ENCODE data around the gene DRICH1. TPM values are rescaled to one million over a fixed set of nuclear protein-coding genes. Genes with fewer than 3 reads are reported as not detected.
"Not testable (repeated sequence)": the region's sequence is repeated elsewhere in the genome, so short reads cannot be mapped to it uniquely, and the experiment has no call there.

Gene DRICH1
- total and polyA plus RNA-seq, 4 donors, result 0.08 to 0.33 TPM; not detected in 2

GRCh38 chr22:23670378-23671295, 38.5 kb upstream of the DRICH1 start:
- no peaks in the 10 kb centered on the region for H3K36me3 ChIP-seq (ENCODE audit: control insufficient read depth in 4 of 4, insufficient read depth in 3 of 4, low read depth in 1 of 4, low read length in 3 of 4)
- H3K4me3 ChIP-seq (ENCODE audit: low read depth in 1 of 3, low read length in 3 of 3), result no peak overlapping the region
- H3K9ac ChIP-seq (ENCODE audit: low read depth in 1 of 2, low read length in 2 of 2), result no peak overlapping the region
- no peak for TF ChIP-seq YY1 (IDR thresholded peaks at IDR 0.05)
- no peak for TF ChIP-seq RXRA (IDR thresholded peaks at IDR 0.05)
- no peak for TF ChIP-seq EGR1 (IDR thresholded peaks at IDR 0.05; ENCODE audit: low read depth in 2 of 2)
- no peak for TF ChIP-seq RAD21 (IDR thresholded peaks at IDR 0.05)
- TF ChIP-seq CTCF (IDR thresholded peaks at IDR 0.05; ENCODE audit: low read depth, low read length, missing input control), result no peak
- TF ChIP-seq ZBTB33 (IDR thresholded peaks at IDR 0.05), result no peak
- TF ChIP-seq FOXA1 (IDR thresholded peaks at IDR 0.05), result no peak
- TF ChIP-seq HNF4G (IDR thresholded peaks at IDR 0.05), result no peak
- TF ChIP-seq JUND (IDR thresholded peaks at IDR 0.05), result no peak
- TF ChIP-seq HNF4A (conservative IDR thresholded peaks at IDR 0.05), result no peak
- TF ChIP-seq TAF1 (conservative IDR thresholded peaks at IDR 0.05), result no peak
- TF ChIP-seq GABPA (IDR thresholded peaks at IDR 0.05 in 1 of 2, conservative IDR thresholded peaks at IDR 0.05 in 1 of 2), result no peak
- TF ChIP-seq, protein P1, sequence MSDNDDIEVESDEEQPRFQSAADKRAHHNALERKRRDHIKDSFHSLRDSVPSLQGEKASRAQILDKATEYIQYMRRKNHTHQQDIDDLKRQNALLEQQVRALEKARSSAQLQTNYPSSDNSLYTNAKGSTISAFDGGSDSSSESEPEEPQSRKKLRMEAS (IDR thresholded peaks at IDR 0.05), result no peak
- no peak for TF ChIP-seq FOXA2 (IDR thresholded peaks at IDR 0.05)
- TF ChIP-seq, protein P2, sequence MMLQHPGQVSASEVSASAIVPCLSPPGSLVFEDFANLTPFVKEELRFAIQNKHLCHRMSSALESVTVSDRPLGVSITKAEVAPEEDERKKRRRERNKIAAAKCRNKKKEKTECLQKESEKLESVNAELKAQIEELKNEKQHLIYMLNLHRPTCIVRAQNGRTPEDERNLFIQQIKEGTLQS (IDR thresholded peaks at IDR 0.05), result no peak
- H3K4me1 ChIP-seq (ENCODE audit: control insufficient read depth in 4 of 4, insufficient read depth in 4 of 4, low read length in 3 of 4), result peaks cover under 1 to 7% (median 3%) of the 10 kb centered on the region in 4 donors
- no peak for DNase-seq (ENCODE audit: low spot score)
- no peak overlapping the region for H3K27ac ChIP-seq (ENCODE audit: low read depth in 1 of 2, low read length in 2 of 2)
- 90% methylated on average over 16 of the region's 16 CpGs for WGBS
- H3K27me3 ChIP-seq (ENCODE audit: control insufficient read depth in 4 of 4, insufficient read depth in 4 of 4, low read length in 3 of 4), result no peaks in the 10 kb centered on the region
- no peaks in the 10 kb centered on the region for H3K9me3 ChIP-seq (ENCODE audit: control insufficient read depth in 4 of 4, low read length in 3 of 4)

DNA sequence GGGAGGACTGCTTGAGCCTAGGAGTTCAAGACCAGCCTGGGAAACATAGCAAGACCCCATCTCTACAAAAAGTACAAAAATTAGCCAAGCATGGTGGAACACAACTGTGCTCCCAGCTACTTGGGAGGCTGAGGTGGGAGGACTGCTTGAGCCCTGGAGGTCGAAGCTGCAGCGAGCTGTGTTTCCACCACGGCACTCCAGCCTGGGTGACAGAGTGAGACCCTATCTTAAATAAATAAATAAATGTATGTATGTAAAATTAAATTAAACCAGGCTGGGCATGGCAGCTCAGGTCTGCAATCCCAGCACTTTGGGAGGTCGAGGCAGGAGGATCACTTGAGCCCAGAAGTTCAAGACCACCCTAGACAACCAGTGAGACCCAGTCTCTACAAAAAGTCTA, 28.3 kb upstream of the DRICH1 start:
- not testable (repeated sequence) for H3K4me3 ChIP-seq (ENCODE audit: low read depth in 1 of 3, low read length in 3 of 3); H3K9ac ChIP-seq (ENCODE audit: low read depth in 1 of 2, low read length in 2 of 2); H3K27me3 ChIP-seq (ENCODE audit: control insufficient read depth in 4 of 4, insufficient read depth in 4 of 4, low read length in 3 of 4); H3K4me1 ChIP-seq (ENCODE audit: control insufficient read depth in 4 of 4, insufficient read depth in 4 of 4, low read length in 3 of 4); H3K27ac ChIP-seq (ENCODE audit: low read depth in 1 of 2, low read length in 2 of 2); H3K9me3 ChIP-seq (ENCODE audit: control insufficient read depth in 4 of 4, low read length in 3 of 4); DNase-seq (ENCODE audit: low spot score)
- 98% methylated on average over 4 of the region's 4 CpGs for WGBS
- peaks cover 0 to 11% (median 6%) of the 10 kb centered on the region in 4 donors for H3K36me3 ChIP-seq (ENCODE audit: control insufficient read depth in 4 of 4, insufficient read depth in 3 of 4, low read depth in 1 of 4, low read length in 3 of 4)
